HG03025 (cell line): Measurements from ENCODE around the gene ELAVL1.

Experiments
- ATAC-seq: cut with Tn5 transposase; IDR thresholded peaks from one replicate; pipeline ENCODE4 v1.9.1; 2021; ENCODE audit warnings: mild to moderate bottlenecking, moderate library complexity; ENCODE audit not compliant: unreplicated experiment, low FRiP score

ELAVL1 gene

GRCh38 chr19:7987114-7987768 lies 18.2 kb downstream of the ELAVL1 start:
- ATAC-seq = no peak

GRCh38 chr19:7986321-7987113 lies 18.9 kb downstream of the ELAVL1 start:
- ATAC-seq = no peak

- no peak for ATAC-seq
Measured at GRCh38 chr19:7985481-7985911, 19.9 kb downstream of the ELAVL1 start.

- no peak for ATAC-seq
Measured at GRCh38 chr19:7983995-7984837, 21.2 kb downstream of the ELAVL1 start.

GRCh38 chr19:7983286-7983950 lies 22.0 kb downstream of the ELAVL1 start:
- ATAC-seq = no peak

GRCh38 chr19:7982651-7983099 lies 22.8 kb downstream of the ELAVL1 start:
- no peak for ATAC-seq

GRCh38 chr19:7982103-7982502 lies 23.3 kb downstream of the ELAVL1 start:
- ATAC-seq = no peak

- ATAC-seq = no peak
Measured at GRCh38 chr19:7981661-7982060, 23.8 kb downstream of the ELAVL1 start.

GRCh38 chr19:7981199-7981598 lies 24.2 kb downstream of the ELAVL1 start:
- ATAC-seq = no peak

- no peak for ATAC-seq
Measured at GRCh38 chr19:7980635-7981121, 24.8 kb downstream of the ELAVL1 start.

GRCh38 chr19:7980168-7980567 lies 25.3 kb downstream of the ELAVL1 start:
- ATAC-seq = no peak

- no peak for ATAC-seq
Measured at GRCh38 chr19:7979559-7979958, 25.9 kb downstream of the ELAVL1 start.

- no peak for ATAC-seq
Measured at GRCh38 chr19:7979011-7979410, 26.4 kb downstream of the ELAVL1 start.

- ATAC-seq = no peak
Measured at GRCh38 chr19:7978179-7978825, 27.1 kb downstream of the ELAVL1 start.

GRCh38 chr19:7977723-7978040 lies 27.8 kb downstream of the ELAVL1 start:
- ATAC-seq = no peak

- no peak for ATAC-seq
Measured at GRCh38 chr19:7977021-7977722, 28.3 kb downstream of the ELAVL1 start.

- ATAC-seq = no peak
Measured at GRCh38 chr19:7976461-7976860, 29.0 kb downstream of the ELAVL1 start.

- ATAC-seq = no peak
Measured at GRCh38 chr19:7975037-7975436, 30.4 kb downstream of the ELAVL1 start.

- no peak for ATAC-seq
Measured at GRCh38 chr19:7973883-7974282, 31.6 kb downstream of the ELAVL1 start.
